ENCODE results near the gene CUL2. TPM values are rescaled to one million over a fixed set of nuclear protein-coding genes. Genes with fewer than 3 reads are reported as not detected.
"Not testable (repeated sequence)": the region's sequence is repeated elsewhere in the genome, so short reads cannot be mapped to it uniquely, and the experiment has no call there.

The CUL2 gene
- polyA plus RNA-seq, 3 donors, result 37.6 to 42.5 (median 40.8) TPM

DNA sequence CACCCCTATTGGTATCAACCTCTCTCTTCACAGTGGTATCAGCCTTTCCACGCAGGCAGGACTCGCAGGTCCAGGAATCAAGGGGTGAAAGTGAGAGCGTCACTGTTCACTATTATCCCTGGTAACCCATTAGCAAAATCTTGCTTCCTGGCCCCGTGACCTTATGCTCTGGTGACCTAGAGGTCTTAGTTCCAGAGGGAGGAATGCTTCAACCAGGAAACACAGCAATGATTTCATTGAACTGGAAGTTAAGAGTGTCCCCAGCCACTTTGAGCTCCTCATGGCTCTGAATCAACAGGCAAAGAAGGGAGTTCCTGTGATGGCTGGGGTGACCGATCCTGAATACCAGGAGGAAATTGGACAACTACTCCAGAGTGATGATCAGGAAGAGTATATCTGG, 90.6 kb downstream of the CUL2 start:
- DNase-seq (ENCODE audit: extremely low read depth in 1 of 11, low read depth in 9 of 11, low spot score in 4 of 11), result no peak

DNA sequence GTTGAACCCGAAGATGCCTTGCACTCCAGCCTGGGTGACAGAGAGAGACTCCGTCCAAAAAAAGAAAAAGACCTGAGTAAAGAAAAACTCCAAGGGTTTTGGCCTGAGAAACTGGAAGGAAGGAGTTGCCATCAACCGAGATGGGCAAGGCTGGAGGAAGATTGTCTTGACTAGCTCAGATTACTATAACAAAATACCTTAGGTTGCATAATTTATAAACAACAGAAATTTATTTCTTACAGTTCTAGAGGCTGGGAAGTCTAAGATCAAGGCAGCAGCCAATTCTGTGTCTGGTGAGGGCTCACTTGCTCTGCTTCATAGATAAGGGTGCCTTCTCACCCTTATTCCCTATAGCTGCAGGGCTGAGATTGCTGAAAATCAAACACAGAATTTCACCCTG, 91.2 kb downstream of the CUL2 start:
- DNase-seq (ENCODE audit: extremely low read depth in 1 of 11, low read depth in 9 of 11, low spot score in 4 of 11), result no peak

DNA sequence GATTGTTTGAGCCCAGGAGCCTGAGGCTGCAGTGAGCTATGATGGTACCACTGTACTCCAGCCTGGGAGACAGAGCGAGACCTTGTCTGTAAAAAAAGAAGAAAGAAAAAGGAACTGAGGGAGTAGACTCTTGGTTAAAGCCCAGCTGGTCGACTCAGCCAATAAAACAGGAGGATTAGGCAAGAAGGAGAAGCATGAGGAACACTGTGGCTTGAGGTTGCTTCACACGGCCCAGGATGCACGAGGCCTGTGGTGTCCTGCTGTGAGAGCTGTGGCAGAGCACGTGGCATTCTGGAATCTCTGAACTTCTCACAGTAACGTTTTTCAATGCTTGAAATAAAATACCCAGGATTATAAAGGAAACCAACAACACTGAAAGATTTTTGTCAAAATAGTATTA, 93.3 kb downstream of the CUL2 start:
- no peak for DNase-seq (ENCODE audit: extremely low read depth in 1 of 11, low read depth in 9 of 11, low spot score in 4 of 11)

DNA sequence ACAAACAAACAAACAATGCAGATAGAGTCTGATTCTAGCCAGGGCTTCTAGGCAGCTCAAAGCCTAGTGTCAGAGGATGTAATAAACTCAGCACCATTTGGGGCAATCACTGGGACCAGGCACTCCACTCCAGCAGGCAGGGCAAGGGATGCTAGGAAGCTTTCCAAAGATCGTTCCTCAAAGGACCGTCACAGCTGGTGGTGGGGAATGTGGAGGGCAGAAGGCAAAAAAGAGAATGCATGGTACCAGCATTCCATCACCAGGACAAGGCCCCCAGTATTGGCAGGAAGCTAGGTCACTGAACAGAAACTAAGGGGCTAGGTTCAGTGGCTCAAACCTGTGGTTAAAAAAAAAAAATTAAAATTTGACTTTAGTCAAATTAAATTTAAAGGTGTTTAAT, 94.2 kb downstream of the CUL2 start:
- DNase-seq (ENCODE audit: extremely low read depth in 1 of 11, low read depth in 9 of 11, low spot score in 4 of 11), result no peak

DNA sequence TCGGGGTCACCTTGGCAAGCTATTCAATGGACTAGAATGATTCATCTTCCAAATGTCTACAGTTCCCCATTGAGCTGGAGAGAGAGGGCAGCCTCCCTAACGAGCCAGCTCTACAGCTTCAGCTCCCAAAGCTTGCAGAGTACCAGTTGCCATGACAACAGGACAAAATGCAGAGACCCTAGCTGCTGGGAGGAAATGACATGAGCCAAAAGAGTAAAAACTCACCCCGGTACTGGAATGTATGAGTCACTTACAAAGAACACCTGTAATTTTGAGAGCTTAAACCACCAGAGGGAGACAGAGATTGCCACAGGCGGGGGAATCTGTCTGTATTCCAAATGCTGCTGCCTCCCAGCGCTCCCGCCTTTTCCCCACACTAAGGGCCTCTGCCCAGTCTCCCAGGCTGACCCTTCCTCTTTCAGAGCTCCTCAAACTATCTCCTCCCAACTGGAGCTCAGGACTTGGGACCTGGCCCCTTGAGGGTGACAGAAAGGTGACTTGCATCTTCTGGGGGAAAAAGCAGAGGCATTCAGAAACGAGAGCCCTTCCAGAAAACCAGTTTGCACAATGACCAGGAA, 95.5 kb downstream of the CUL2 start:
- DNase-seq (ENCODE audit: extremely low read depth in 1 of 11, low read depth in 9 of 11, low spot score in 4 of 11), result peak; percentile 57 to 84 (median 67)

DNA sequence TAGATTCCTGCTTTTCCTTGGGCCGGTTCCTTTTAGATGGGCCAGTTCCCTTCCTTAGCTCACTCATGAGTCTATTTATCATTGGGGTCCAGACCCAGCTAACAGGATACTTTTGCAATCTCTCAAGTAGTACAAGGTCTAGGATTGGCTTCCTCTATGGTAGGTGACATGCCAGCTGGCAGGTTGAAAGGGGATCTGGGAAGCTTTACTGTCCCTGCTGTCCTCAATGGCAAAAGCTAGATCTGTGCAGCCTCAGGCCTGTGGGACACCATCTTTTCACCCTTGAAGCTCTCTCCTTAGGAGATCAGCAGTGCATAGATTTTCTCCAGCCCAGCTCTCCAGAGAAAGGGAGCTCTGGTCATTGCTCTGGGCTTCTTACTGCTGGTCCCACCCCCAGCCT, 96.4 kb downstream of the CUL2 start:
- DNase-seq (ENCODE audit: extremely low read depth in 1 of 11, low read depth in 9 of 11, low spot score in 4 of 11), result no peak

DNA sequence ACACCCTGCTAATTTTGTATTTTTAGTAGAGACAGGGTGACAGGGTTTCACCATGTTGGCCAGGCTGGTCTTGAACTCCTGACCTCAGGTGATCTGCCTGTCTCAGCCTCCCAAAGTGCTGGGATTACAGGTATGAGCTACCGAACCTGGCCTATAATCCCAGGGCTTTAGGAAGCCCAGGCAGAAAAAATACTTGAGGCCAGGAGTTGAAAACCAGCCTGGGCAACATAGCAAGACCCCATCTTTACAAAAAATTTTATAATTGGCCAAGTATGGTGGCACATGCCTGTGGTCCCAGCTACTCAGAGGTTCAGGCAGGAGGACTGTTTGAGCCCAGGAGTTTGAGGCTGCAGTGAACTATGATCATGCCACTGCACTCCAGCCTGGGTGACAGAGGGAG, 99.0 kb downstream of the CUL2 start:
- not testable (repeated sequence) for DNase-seq (ENCODE audit: extremely low read depth in 1 of 11, low read depth in 9 of 11, low spot score in 4 of 11)

DNA sequence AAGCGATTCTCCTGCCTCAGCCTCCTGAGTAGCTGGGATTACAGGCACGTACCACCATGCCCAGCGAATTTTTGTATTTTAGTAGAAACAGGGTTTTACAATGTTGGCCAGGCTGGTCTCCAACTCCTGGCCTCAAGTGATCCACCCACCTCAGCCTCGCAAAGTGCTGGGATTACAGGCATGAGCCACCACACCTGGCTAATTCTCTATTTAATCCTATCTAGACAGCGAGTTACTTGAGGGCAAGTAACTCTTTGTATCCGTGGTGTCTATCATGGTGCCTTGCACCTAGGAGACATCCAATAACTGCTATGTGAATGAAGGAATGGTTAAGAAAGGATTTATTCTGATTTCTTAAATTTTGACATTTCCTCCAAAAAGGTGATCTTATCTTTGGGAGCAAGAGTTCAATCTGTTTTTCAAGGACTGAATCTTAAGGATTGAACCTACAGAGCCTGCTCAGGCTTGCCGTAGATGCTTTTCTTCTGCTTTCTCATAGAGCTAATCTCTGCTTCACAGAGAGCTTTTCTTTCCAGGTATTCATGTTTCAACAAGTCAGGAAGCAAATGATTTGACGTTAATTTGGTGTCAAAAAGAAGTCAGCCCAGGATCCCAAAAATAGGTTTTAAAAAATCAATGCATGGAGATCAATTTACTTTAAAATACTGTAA, 101.6 kb downstream of the CUL2 start:
- DNase-seq (ENCODE audit: extremely low read depth in 1 of 11, low read depth in 9 of 11, low spot score in 4 of 11), result no peak

DNA sequence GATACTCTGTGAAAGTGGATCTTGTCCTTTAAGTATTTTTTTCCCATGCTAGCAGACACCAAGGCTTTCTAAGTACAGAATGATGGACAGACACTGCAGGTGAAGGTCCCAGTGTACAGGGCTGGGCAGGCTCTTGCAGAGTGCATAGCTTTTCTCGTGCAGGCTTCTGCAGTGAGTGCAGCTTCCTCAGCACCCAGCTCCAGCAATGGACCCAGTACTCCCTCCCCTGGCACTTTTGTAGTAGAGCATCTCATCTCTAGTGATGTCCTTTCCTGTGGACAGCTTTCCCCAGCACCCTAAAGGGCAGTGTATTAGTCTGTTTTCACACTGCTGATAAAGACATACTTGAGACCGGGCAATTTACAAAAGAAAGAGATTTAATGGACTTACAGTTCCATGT, 104.3 kb downstream of the CUL2 start:
- DNase-seq (ENCODE audit: extremely low read depth in 1 of 11, low read depth in 9 of 11, low spot score in 4 of 11), result no peak

DNA sequence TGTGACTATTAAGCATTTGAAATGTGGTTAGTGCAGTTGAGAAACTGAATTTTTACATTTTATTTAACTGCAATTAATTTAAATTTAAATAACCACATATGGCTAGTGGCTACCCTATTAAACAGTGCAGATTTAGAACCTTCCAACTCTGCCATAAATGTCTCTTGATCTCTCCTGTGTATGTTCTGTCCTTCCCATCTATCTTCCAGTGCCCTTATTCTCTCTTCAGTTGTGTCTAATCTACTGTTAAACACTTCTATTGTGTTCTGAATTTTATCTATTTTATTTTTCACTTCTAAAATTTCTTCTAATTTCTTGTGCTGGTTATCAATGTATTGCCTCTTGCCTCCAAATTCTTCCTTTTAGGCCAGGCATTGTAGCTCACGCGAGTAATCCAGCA, 105.0 kb downstream of the CUL2 start:
- DNase-seq (ENCODE audit: extremely low read depth in 1 of 11, low read depth in 9 of 11, low spot score in 4 of 11), result no peak

DNA sequence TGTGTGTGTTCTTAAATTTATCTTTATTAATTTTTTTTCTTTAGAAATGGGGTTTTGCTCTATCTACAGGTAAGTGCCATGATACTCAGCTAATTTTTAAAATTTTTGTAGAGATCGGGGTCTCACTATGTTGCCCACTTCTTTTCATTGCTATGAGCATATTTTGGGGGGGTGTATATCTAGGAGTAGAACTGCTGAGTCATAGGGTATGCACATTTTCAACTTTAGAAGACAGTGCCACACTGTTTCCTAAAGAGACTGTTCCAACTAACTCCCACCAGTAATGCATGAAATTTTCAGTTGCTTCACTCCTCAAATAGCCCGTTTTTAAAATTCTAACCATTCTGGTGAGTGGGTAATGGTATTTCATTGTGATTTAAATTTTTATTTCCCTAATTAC, 108.3 kb downstream of the CUL2 start:
- no peak for DNase-seq (ENCODE audit: extremely low read depth in 1 of 11, low read depth in 9 of 11, low spot score in 4 of 11)

DNA sequence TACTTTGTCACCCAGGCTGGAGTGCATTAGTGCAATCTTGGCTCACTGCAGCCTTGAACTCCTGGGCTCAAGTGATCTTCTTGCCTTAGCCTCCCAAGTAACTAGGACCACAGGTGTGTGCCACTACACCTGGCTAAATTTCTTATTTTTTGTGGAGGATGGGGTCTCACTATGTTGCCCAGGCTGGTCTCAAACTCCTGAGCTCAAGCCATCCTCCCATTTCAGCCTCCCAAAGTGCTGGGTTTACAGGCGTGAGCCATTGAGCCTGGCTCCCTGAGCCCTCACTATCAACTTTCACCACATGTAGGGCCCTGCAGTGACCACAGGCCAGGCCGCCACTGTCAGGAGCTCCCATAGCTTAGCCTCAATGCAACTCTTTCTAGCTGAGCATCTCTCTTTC, 110.2 kb downstream of the CUL2 start:
- no peak for DNase-seq (ENCODE audit: extremely low read depth in 1 of 11, low read depth in 9 of 11, low spot score in 4 of 11)

DNA sequence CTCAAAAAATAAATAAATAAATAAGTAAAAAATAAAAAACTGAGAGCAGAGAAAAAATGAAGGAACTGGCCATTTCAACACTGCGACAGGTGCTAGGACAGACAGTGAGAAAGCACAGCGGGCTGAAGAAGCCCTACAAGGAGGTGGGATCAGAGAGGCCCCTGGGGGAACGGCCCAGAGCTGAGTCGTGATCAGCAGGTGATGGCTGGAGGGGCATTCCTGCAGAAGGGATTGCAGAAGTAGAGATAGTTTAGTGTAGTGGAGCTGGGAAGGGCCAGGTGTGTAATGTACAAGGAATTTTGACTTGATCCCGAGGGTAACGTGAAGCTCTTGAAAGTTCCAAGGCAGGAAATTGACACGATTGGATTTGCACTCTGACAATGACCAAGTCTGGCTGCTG, 112.1 kb downstream of the CUL2 start:
- no peak for DNase-seq (ENCODE audit: extremely low read depth in 1 of 11, low read depth in 9 of 11, low spot score in 4 of 11)

DNA sequence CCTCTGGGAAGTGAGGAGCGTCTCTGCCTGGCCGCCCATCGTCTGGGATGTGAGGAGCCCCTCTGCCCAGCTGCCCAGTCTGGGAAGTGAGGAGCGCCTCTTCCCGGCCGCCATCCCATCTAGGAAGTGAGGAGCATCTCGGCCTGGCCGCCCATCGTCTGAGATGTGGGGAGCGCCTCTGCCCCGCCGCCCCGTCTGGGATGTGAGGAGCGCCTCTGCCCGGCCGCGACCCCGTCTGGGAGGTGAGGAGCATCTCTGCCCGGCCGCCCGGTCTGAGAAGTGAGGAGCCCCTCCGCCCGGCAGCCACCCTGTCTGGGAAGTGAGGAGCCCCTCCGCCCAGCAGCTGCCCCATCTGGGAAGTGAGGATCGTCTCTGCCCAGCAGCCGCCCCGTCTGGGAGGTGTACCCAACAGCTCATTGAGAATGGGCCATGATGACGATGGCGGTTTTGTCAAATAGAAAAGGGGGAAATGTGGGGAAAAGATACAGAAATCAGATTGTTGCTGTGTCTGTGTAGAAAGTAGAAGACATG, 113.7 kb downstream of the CUL2 start:
- not testable (repeated sequence) for DNase-seq (ENCODE audit: extremely low read depth in 1 of 11, low read depth in 9 of 11, low spot score in 4 of 11)

DNA sequence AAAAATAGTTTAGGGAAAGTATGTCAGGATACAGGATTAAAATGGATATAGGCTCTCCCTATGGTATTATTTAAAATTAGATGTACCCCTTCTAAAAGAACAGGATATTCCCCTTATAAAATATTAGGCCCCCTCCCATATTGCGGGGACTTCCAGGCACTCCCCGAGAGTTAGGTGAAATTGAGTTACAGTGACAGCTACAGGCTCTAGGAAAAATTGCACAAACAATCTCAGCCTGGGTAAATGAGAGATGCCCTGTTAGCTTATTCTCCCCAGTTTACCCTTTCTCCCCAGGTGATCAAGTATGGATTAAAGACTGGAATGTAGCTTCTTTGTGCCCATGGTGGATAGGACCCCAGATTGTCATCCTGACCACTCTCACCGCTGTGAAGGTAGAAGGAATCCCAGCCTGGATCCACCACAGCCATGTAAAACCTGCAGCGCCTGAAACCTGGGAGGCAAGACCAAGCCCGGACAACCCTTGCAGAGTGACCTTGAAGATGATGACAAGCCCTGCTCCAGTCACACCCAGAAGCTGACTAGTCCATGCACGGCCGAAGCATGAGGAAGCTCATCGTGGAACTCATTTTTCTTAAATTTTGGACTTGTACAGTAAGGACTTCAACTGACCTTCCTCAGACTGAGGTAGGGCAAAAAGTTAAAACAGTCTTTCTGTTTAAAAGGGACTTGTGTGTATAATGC, 115.6 kb downstream of the CUL2 start:
- DNase-seq (ENCODE audit: extremely low read depth in 1 of 11, low read depth in 9 of 11, low spot score in 4 of 11), result not testable (repeated sequence)

DNA sequence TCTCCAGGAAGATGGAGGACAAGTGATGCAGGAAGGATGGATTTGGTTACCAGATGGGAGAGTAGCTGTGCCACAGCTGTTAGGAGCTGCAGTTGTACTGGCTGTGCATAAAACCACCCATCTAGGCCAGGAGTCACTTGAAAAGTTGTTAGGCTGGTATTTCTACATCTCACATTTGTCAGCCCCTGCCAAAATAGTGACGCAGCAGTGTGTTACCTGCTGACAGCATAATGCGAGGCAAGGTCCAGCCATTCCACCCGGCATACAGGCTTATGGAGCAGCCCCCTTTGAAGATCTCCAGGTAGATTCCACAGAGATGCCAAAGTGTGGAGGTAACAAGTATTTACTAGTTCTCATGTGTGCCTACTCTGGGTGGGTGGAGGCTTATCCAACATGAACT, 116.4 kb downstream of the CUL2 start:
- not testable (repeated sequence) for DNase-seq (ENCODE audit: extremely low read depth in 1 of 11, low read depth in 9 of 11, low spot score in 4 of 11)

DNA sequence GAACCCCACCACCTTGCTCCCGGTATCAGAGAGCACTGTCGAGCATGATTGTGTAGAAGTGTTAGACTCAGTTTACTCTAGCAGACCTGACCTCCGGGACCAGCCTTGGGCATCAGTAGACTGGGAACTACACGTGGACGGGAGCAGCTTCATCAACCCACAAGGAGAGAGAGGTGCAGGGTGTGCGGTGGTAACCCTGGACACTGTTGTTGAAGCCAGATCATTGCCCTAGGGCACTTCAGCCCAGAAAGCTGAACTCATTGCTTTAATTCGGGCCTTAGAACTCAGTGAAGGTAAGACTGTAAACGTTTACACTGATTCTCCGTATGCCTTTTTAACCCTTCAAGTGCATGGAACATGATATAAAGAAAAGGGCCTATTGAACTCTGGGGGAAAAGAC, 117.0 kb downstream of the CUL2 start:
- not testable (repeated sequence) for DNase-seq (ENCODE audit: extremely low read depth in 1 of 11, low read depth in 9 of 11, low spot score in 4 of 11)

DNA sequence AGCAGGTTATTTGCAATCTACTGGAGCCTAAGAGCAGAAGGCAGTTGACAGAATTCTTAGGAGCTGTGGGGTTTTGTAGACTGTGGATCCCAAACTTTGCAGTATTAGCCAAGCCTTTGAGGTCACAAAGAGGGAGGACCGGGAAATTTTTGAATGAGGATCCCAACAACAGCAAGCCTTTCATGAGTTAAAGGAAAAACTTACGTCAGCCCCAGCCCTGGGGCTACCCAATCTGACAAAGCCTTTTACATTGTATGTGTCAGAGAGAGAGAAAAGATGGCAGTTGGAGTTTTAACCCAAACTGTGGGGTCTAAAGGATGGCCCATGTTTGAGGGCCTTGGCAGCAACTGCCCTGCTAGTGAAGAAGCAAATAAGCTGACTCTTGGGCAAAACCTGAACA, 117.5 kb downstream of the CUL2 start:
- not testable (repeated sequence) for DNase-seq (ENCODE audit: extremely low read depth in 1 of 11, low read depth in 9 of 11, low spot score in 4 of 11)

DNA sequence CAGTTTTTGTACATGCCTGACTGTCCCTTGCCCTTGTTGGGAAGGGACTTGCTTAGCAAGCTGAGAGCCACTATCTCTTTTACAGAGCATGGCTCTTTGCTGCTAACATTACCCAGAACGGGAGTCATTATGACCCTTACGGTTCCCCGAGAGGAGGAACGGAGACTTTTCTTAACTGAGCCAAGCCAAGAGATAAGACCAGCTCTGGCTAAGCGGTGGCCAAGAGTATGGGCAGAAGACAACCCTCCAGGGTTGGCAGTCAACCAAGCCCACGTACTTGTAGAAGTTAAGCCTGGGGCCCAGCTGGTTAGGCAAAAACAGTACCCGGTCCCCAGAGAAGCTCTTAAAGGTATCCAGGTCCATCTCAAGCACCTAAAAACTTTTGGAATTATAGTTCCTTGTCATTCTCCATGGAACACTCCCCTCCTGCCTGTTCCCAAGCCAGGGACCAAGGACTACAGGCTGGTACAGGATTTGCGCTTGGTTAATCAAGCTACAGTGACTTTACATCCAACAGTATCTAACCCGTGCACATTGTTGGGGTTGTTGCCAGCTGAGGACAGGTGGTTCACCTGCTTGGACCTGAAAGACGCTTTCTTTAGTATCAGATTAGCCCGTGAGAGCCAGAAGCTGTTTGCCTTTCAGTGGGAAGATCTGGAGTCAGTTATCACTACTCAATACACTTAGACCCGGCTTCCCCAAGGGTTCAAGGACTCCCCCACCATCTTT, 118.4 kb downstream of the CUL2 start:
- DNase-seq (ENCODE audit: extremely low read depth in 1 of 11, low read depth in 9 of 11, low spot score in 4 of 11), result not testable (repeated sequence)

DNA sequence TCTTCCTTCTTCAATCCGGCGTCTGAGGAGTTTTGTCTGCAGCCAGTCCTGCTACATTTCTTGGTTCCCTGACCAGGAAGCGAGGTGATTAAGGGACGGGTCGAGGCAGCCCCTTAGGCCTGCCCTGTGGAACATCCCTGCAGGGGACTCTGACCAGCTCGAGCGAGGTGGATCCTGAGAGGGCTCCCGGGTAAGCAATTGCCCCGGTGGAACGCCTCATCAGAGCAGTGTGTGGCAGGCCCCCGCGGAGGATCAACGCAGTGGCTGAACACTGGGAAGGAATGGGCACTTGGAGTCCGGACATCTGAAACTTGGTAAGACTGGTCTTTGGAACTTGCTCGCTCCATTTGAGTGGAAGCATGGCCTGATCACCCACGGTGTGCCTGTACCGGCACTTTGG, 121.0 kb downstream of the CUL2 start:
- no peak for DNase-seq (ENCODE audit: extremely low read depth in 1 of 11, low read depth in 9 of 11, low spot score in 4 of 11)

All from renal cortex interstitium (tissue), 11 donors.